ENCODE measurements around the gene NHS.
A peak's percentile ranks its signal among the peaks of the same experiment; 100 is the strongest.
"Not testable (repeated sequence)": the region's sequence is repeated elsewhere in the genome, so short reads cannot be mapped to it uniquely, and the experiment has no call there.

Gene NHS

GRCh38 chrX:17501746-17502145, 126.7 kb downstream of the NHS start:
- no peak for DNase-seq

DNA sequence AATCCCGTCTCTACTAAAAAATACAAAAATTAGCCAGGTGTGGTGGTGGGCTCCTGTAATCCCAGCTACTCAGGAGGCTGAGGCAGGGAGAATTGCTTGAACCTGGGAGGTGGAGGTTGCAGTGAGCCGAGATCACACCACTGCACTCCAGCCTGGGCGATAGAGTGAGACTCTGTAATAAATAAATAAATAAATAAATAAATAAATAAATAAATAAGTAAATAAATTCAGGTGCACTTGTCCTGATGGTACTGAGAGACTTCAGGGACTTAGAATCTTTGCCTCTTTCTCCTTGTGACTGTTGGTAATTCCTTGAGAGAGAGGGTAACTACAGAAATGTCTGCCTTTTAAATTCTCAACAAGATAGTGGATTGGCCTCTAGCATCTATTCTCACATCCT, 131.4 kb downstream of the NHS start:
- DNase-seq = not testable (repeated sequence)

DNA sequence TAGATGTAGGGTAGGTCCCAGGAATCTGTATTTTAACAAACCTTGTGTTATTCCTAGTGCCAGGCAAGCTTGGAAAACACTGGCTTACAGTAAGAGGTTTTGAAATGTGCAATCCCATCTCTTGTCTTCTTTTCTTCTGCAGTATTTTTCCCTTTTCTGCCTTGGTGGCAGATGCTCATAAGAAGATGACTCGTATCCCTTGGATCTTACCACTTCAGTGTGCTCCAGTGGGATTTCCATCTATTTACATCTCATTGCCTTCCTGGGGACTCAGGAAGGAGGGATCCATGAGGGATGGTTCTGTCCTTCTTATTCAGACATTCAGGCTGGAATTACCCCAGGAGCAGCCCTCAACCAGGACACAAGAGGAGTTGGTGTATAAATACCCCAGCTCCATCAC, 136.6 kb downstream of the NHS start:
- DNase-seq = no peak

- no peak for DNase-seq
These were observed 144.4 kb downstream of the NHS start for GRCh38 chrX:17519358-17519757.

- DNase-seq = no peak
These were observed 145.1 kb downstream of the NHS start for GRCh38 chrX:17520016-17520615.

GRCh38 chrX:17521871-17522693, 147.1 kb downstream of the NHS start:
- DNase-seq = no peak

GRCh38 chrX:17525266-17525665, 150.3 kb downstream of the NHS start:
- no peak for DNase-seq

- DNase-seq = no peak
These were observed 151.0 kb downstream of the NHS start for GRCh38 chrX:17525762-17526555.

GRCh38 chrX:17527135-17527701, 152.2 kb downstream of the NHS start:
- DNase-seq = no peak

- DNase-seq = no peak
These were observed 152.9 kb downstream of the NHS start for GRCh38 chrX:17527922-17528321.

DNA sequence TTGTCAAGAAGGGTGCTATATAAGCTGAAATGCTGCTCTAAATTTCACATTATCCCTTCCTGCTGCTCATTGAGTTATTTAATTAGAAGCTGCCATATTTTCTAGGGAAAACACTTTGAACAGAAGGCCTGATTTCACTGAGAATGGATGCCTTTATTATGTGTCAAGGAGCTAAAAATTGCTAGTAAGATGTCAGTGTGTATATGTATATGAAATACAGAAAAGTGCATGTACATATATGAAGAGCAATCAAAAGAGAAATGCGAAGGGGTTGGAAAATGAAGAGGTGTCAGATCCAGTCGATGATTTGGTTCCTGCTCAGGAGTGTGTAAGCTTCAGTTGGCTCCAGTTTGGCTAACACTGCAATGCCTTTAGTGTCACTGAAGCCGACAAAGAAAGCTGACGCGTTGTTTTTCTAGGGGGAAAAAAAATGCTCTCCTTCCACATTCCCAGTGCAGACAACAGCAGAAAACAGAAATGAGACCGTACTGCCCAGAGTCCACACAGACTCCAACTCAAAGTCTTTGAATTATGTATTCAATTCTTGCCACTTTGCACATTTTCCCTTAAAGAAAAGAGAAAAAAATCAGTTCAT, 154.2 kb downstream of the NHS start:
- no peak for DNase-seq

- DNase-seq = no peak
These were observed 156.5 kb downstream of the NHS start for GRCh38 chrX:17531500-17531899.

- no peak for DNase-seq
These were observed 160.2 kb downstream of the NHS start for GRCh38 chrX:17535229-17535628.

DNA sequence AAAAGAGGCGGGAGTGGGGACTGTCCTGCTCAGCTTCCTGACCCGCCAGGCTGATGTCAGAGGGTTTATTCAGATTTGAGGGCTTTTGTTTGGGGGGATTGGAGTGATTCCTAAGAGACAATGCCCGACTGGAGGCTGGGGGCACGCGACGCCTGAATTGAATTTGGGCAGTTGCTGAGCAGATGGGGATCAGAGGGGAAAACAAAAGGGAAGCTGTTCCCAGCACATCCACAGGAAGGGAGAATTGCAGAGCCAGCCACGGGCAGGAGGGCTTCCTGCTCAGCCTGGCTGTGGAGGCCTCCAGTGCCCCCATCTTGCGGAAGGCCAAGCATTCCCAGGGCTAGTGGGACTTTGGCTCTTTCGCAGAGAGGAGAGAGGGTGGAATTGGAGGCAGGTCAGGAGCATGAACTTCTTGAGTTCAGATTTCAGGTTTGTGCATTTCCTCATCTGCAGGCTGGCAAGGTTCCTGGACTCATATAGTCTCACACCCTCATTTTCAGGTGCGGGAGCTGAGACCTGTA, 162.8 kb downstream of the NHS start:
- no peak for DNase-seq

- no peak for DNase-seq
These were observed 167.1 kb downstream of the NHS start for GRCh38 chrX:17542123-17542522.

GRCh38 chrX:17544821-17545220, 169.8 kb downstream of the NHS start:
- no peak for DNase-seq

DNA sequence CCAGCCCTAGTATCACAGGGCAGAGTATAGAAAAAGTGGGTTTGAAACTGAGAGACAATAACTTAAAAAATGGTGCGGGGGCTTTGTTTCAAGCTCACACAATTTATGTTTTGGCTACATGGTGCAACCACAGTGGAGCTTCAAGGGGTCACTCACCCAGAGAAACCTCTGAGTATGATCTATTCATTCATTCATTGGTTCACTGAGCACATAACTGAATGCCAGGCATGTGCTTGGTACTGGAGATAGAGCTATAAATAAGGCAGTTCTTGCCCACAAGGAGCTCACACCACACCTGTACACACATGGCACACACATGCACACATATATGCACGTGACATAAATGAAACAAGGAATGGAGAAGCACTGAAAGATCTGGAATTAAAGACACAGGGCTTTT, 171.4 kb downstream of the NHS start:
- peak; percentile 18 for DNase-seq

DNA sequence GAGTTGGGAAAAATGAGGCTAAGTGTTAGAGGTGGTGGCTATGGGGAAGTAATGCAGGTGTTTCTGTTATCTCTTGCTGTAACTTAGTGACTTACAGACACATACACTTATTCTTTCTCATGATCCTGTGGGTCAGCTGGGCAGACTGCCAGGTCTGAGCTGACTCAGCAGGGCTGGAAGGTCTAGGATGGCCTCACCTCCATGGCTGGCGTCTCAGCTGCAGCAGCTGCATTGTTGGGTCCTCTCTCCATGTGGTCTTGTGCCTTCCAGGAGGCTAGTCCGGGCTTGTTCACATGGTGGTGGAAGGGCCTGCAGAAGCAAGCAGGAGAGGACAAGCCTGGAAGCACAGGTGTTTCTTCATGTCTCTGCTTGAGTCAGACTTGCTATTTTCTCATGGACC, 172.7 kb downstream of the NHS start:
- DNase-seq = peak; percentile 67

DNA sequence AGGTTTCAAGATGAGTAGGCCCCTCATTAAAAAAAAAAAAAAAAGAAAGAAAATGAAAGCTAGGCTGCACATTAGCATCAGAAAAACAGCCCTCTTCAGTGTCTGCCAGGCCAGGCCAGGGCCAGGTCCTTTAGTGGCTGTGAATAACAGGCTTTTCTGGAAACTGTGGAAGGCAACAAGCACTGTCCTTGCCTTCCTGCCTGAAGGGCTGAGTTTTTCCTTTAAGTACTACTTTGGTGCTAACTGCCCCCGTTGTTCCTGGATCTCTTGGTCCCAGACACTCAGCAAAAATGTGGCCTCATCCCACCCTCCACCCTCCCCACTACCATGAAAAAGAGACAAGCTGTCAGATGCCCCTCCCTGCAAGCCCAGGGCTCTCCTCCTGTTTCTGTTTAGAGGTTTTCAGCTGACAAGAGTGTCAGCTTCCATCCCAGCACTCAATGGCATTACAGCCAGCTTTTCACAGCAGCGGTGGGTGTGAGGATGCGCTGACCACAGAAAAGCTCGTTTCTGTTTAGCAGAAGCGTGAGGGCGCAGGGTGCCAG, 174.2 kb downstream of the NHS start:
- DNase-seq = no peak

DNA sequence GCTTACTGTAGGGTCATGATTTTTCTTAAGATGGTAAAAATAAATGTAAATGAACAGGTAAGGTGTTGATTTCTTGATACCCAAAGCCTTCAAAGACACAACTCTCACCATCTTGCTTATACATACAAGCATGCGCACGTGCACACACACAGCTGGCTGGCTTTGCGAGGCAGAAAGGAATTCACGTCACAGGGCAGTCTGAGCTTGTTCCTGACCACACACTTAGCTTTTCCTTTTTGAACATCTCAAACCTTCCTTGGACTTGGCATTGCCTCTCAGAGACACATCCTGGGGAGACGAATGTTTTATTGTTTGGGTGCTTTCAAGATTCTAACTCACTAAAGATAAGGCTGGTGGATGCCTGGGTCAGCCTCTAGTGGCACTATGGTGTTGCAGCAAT, 175.0 kb downstream of the NHS start:
- no peak for DNase-seq

- no peak for DNase-seq
These were observed 177.1 kb downstream of the NHS start for GRCh38 chrX:17552044-17552650.

GRCh38 chrX:17553469-17553868, 178.5 kb downstream of the NHS start:
- peak; percentile 69 for DNase-seq

Measured in kidney glomerular epithelial cell (primary cell).